ENCODE results near the gene CAMTA1. TPM values are rescaled to one million over a fixed set of nuclear protein-coding genes. Genes with fewer than 3 reads are reported as not detected.

CAMTA1 gene
- total RNA-seq, 1 experiment from 2014 or later, result 82.2 TPM

GRCh38 chr1:7093297-7093696, 308.0 kb downstream of the CAMTA1 start:
- BruUV-seq (replicated peaks), result no TSS peak
- H3K4me1 ChIP-seq (ENCODE audit: control insufficient read depth, insufficient read depth, low read length), result no peaks in the 10 kb centered on the region
- DNase-seq (ENCODE audit: low read depth, low spot score), result no peak
- H3K4me3 ChIP-seq (ENCODE audit: low read depth in 2 of 2, low read length in 2 of 2), result no peak overlapping the region
- ChIA-PET POLR2A (no interaction called here), CTCF (no interaction called here)
- no peak for TF ChIP-seq POLR2AphosphoS5 (IDR thresholded peaks at IDR 0.05; ENCODE audit: low read depth, low read length)
- TF ChIP-seq, protein P1, sequence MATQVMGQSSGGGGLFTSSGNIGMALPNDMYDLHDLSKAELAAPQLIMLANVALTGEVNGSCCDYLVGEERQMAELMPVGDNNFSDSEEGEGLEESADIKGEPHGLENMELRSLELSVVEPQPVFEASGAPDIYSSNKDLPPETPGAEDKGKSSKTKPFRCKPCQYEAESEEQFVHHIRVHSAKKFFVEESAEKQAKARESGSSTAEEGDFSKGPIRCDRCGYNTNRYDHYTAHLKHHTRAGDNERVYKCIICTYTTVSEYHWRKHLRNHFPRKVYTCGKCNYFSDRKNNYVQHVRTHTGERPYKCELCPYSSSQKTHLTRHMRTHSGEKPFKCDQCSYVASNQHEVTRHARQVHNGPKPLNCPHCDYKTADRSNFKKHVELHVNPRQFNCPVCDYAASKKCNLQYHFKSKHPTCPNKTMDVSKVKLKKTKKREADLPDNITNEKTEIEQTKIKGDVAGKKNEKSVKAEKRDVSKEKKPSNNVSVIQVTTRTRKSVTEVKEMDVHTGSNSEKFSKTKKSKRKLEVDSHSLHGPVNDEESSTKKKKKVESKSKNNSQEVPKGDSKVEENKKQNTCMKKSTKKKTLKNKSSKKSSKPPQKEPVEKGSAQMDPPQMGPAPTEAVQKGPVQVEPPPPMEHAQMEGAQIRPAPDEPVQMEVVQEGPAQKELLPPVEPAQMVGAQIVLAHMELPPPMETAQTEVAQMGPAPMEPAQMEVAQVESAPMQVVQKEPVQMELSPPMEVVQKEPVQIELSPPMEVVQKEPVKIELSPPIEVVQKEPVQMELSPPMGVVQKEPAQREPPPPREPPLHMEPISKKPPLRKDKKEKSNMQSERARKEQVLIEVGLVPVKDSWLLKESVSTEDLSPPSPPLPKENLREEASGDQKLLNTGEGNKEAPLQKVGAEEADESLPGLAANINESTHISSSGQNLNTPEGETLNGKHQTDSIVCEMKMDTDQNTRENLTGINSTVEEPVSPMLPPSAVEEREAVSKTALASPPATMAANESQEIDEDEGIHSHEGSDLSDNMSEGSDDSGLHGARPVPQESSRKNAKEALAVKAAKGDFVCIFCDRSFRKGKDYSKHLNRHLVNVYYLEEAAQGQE (IDR thresholded peaks at IDR 0.05; ENCODE audit: insufficient read depth in 1 of 2, low read depth in 2 of 2, low read length in 1 of 2), result no peak
- no peak for TF ChIP-seq CTCF (IDR thresholded peaks at IDR 0.05)
- TF ChIP-seq TCF7L2 (IDR thresholded peaks at IDR 0.05; ENCODE audit: low read depth, low read length), result no peak
- TF ChIP-seq SIN3A (IDR thresholded peaks at IDR 0.05; ENCODE audit: borderline replicate concordance, insufficient read depth, low read depth, low read length), result no peak
- ATAC-seq, result no peak
- H3K9me3 ChIP-seq (ENCODE audit: control insufficient read depth, insufficient read depth, low read depth, low read length), result no peaks in the 10 kb centered on the region
- H3K36me3 ChIP-seq (ENCODE audit: control insufficient read depth, insufficient read depth, low read length), result no peaks in the 10 kb centered on the region
- H3K27ac ChIP-seq (ENCODE audit: low read length), result no peak overlapping the region
- peaks cover 11% of the 10 kb centered on the region for H3K27me3 ChIP-seq (ENCODE audit: control insufficient read depth, insufficient read depth, low read length)
- in situ Hi-C loops (cut with HindIII; ENCODE audit: low pct_unique_long_range_greater_than_20kb, low sequenced_read_pairs), result no loop called here
- intact Hi-C loops (cut with micrococcal nuclease; ENCODE audit: unreplicated experiment), result no loop called here

DNA sequence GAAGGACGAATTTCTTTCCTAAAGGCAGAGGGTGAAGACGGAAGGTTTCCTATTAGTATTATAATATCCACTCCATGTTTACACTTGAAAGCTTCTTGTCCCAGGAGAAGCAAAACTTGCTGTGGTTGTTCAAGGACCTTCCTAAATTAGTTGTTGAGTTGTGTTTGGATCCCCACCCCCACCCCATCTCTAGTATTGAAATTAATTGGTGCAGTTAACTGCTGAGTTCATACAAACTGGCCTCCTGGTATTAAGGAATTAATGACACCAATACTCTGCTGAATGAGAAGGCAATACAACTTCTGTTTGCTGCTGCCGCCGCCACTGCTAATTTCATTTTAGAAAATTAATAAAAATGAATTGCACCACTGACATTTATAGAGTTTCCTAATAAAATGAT, 308.8 kb downstream of the CAMTA1 start:
- H3K4me1 ChIP-seq (ENCODE audit: control insufficient read depth, insufficient read depth, low read length), result no peaks in the 10 kb centered on the region
- no peaks in the 10 kb centered on the region for H3K9me3 ChIP-seq (ENCODE audit: control insufficient read depth, insufficient read depth, low read depth, low read length)
- CTCF ChIA-PET, result no interaction called here
- no peak for ATAC-seq
- POLR2A ChIA-PET, result no interaction called here
- no peak for TF ChIP-seq POLR2AphosphoS5 (IDR thresholded peaks at IDR 0.05; ENCODE audit: low read depth, low read length)
- H3K4me3 ChIP-seq (ENCODE audit: low read depth in 2 of 2, low read length in 2 of 2), result no peak overlapping the region
- no peaks in the 10 kb centered on the region for H3K36me3 ChIP-seq (ENCODE audit: control insufficient read depth, insufficient read depth, low read length)
- intact Hi-C loops (cut with micrococcal nuclease; ENCODE audit: unreplicated experiment), result no loop called here
- no TSS peak for BruUV-seq (replicated peaks)
- in situ Hi-C loops (cut with HindIII; ENCODE audit: low pct_unique_long_range_greater_than_20kb, low sequenced_read_pairs), result no loop called here
- H3K27me3 ChIP-seq (ENCODE audit: control insufficient read depth, insufficient read depth, low read length), result peaks cover 11% of the 10 kb centered on the region
- DNase-seq (ENCODE audit: low read depth, low spot score), result no peak
- H3K27ac ChIP-seq (ENCODE audit: low read length), result no peak overlapping the region

GRCh38 chr1:7094509-7094908, 309.3 kb downstream of the CAMTA1 start:
- CTCF ChIA-PET, result no interaction called here

More at GRCh38 chr1:7094509-7094908, 309.3 kb downstream of the CAMTA1 start:
- Histone ChIP-seq H3K27me3 (ENCODE audit: control insufficient read depth, insufficient read depth, low read length) (peaks cover 11% of the 10 kb centered on the region), H3K4me1 (ENCODE audit: control insufficient read depth, insufficient read depth, low read length) (no peaks in the 10 kb centered on the region), H3K4me3 (ENCODE audit: low read depth in 2 of 2, low read length in 2 of 2) (no peak overlapping the region), H3K27ac (ENCODE audit: low read length) (no peak overlapping the region), H3K9me3 (ENCODE audit: control insufficient read depth, insufficient read depth, low read depth, low read length) (no peaks in the 10 kb centered on the region), H3K36me3 (ENCODE audit: control insufficient read depth, insufficient read depth, low read length) (no peaks in the 10 kb centered on the region)
- intact Hi-C loops (cut with micrococcal nuclease; ENCODE audit: unreplicated experiment), result no loop called here
- no TSS peak for BruUV-seq (replicated peaks)
- TF ChIP-seq CTCF (IDR thresholded peaks at IDR 0.05) (no peak), POLR2AphosphoS5 (IDR thresholded peaks at IDR 0.05; ENCODE audit: low read depth, low read length) (no peak)
- POLR2A ChIA-PET, result no interaction called here
- in situ Hi-C loops (cut with HindIII; ENCODE audit: low pct_unique_long_range_greater_than_20kb, low sequenced_read_pairs), result no loop called here
- DNase-seq (ENCODE audit: low read depth, low spot score) (no peak), ATAC-seq (no peak)
